ENCODE results near the gene OSBPL10.
"Not testable (repeated sequence)": the region's sequence is repeated elsewhere in the genome, so short reads cannot be mapped to it uniquely, and the experiment has no call there.

OSBPL10 gene

DNA sequence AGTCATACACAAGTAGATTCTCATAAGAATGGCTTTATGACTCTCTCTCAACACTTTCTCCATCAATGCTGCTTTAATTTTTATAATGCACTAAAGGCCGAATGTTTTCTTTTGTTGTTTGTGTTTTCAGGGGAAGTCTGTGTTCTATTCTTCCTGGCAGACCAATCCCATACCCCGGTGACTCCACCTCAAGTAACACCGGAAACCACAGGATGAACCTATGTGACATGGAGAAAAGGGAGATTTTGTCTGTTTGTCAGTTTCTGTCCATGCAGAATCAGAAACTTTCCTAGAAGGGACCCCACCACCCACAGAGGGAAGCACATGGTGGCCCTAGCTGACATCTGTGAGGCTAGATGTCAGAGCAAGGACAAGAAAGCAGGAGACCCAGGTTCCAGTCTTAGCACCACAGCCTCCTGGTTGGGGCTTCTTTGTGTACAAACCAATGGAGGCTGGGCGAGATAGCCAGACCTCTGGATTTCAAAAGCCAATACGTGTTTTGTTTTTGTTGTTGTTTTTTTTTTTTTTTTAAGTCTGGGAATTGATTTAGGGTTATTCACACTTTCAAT is 109.0 kb downstream of the OSBPL10 start (continued):
- TF ChIP-seq, protein P1, sequence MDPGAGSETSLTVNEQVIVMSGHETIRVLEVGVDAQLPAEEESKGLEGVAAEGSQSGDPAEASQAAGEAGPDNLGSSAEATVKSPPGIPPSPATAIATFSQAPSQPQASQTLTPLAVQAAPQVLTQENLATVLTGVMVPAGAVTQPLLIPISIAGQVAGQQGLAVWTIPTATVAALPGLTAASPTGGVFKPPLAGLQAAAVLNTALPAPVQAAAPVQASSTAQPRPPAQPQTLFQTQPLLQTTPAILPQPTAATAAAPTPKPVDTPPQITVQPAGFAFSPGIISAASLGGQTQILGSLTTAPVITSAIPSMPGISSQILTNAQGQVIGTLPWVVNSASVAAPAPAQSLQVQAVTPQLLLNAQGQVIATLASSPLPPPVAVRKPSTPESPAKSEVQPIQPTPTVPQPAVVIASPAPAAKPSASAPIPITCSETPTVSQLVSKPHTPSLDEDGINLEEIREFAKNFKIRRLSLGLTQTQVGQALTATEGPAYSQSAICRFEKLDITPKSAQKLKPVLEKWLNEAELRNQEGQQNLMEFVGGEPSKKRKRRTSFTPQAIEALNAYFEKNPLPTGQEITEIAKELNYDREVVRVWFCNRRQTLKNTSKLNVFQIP (CRISPR knock-in tag; IDR thresholded peaks at IDR 0.05; ENCODE audit: borderline replicate concordance, low read depth), result no peak
- no peak for TF ChIP-seq ARNTL (CRISPR knock-in tag; IDR thresholded peaks at IDR 0.05; ENCODE audit: borderline replicate concordance, low read depth)
- TF ChIP-seq, protein P2, sequence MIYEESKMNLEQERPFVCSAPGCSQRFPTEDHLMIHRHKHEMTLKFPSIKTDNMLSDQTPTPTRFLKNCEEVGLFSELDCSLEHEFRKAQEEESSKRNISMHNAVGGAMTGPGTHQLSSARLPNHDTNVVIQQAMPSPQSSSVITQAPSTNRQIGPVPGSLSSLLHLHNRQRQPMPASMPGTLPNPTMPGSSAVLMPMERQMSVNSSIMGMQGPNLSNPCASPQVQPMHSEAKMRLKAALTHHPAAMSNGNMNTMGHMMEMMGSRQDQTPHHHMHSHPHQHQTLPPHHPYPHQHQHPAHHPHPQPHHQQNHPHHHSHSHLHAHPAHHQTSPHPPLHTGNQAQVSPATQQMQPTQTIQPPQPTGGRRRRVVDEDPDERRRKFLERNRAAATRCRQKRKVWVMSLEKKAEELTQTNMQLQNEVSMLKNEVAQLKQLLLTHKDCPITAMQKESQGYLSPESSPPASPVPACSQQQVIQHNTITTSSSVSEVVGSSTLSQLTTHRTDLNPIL (CRISPR knock-in tag; IDR thresholded peaks at IDR 0.05; ENCODE audit: low read depth), result no peak

DNA sequence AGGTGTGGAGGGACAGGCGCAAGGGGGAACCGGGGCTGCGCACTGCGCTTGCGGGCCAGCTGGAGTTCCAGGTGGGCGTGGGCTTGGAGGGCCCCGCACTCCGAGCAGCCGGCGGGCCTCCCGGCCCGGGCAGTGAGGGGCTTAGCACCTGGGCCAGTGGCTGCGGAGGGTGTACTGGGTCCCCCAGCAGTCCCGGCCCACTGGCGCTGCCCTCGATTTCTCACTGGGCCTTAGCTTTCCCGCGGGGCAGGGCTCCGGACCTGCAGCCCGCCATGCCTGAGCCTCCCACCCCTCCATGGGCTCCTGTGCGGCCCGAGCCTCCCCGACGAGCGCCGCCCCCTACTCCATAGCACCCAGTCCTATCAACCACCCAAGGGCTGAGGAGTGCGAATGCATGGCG is 111.0 kb downstream of the OSBPL10 start:
- ATAC-seq, result not testable (repeated sequence)

DNA sequence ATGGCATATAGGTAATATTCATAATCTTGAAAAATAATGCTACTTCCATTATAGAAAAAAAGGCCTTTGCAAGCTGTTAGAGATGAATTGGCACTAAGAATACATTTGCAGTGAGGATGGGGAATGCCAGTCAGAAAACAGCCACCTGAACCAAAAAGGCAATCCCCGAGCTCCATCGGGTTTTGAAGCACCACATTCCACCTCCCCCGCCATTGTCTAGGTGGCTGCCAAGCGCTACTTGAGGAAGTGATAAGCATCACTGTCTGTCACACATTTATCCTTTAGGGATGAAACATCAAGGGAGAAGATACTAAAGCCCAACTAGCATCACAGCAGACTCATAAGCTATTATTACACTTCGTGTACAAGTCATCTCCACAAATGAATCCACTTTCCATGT is 112.8 kb downstream of the OSBPL10 start:
- TF ChIP-seq, protein P2 (CRISPR knock-in tag; IDR thresholded peaks at IDR 0.05; ENCODE audit: low read depth), result no peak
- TF ChIP-seq RARB (CRISPR knock-in tag; IDR thresholded peaks at IDR 0.05) (no peak), ZNF70 (CRISPR knock-in tag; IDR thresholded peaks at IDR 0.05) (no peak), CSDC2 (CRISPR knock-in tag; IDR thresholded peaks at IDR 0.05) (no peak), ARNTL (CRISPR knock-in tag; IDR thresholded peaks at IDR 0.05; ENCODE audit: borderline replicate concordance, low read depth) (no peak), BACH2 (CRISPR knock-in tag; IDR thresholded peaks at IDR 0.05; ENCODE audit: borderline replicate concordance) (no peak), ESRRG (CRISPR knock-in tag; IDR thresholded peaks at IDR 0.05) (no peak), TOX (CRISPR knock-in tag; IDR thresholded peaks at IDR 0.05; ENCODE audit: borderline replicate concordance) (no peak), GLIS3 (CRISPR knock-in tag; IDR thresholded peaks at IDR 0.05) (no peak), ZFP30 (CRISPR knock-in tag; IDR thresholded peaks at IDR 0.05) (no peak)
- TF ChIP-seq, protein P3, sequence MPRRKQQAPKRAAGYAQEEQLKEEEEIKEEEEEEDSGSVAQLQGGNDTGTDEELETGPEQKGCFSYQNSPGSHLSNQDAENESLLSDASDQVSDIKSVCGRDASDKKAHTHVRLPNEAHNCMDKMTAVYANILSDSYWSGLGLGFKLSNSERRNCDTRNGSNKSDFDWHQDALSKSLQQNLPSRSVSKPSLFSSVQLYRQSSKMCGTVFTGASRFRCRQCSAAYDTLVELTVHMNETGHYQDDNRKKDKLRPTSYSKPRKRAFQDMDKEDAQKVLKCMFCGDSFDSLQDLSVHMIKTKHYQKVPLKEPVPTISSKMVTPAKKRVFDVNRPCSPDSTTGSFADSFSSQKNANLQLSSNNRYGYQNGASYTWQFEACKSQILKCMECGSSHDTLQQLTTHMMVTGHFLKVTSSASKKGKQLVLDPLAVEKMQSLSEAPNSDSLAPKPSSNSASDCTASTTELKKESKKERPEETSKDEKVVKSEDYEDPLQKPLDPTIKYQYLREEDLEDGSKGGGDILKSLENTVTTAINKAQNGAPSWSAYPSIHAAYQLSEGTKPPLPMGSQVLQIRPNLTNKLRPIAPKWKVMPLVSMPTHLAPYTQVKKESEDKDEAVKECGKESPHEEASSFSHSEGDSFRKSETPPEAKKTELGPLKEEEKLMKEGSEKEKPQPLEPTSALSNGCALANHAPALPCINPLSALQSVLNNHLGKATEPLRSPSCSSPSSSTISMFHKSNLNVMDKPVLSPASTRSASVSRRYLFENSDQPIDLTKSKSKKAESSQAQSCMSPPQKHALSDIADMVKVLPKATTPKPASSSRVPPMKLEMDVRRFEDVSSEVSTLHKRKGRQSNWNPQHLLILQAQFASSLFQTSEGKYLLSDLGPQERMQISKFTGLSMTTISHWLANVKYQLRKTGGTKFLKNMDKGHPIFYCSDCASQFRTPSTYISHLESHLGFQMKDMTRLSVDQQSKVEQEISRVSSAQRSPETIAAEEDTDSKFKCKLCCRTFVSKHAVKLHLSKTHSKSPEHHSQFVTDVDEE (CRISPR knock-in tag; IDR thresholded peaks at IDR 0.05), result no peak
- TF ChIP-seq, protein P4, sequence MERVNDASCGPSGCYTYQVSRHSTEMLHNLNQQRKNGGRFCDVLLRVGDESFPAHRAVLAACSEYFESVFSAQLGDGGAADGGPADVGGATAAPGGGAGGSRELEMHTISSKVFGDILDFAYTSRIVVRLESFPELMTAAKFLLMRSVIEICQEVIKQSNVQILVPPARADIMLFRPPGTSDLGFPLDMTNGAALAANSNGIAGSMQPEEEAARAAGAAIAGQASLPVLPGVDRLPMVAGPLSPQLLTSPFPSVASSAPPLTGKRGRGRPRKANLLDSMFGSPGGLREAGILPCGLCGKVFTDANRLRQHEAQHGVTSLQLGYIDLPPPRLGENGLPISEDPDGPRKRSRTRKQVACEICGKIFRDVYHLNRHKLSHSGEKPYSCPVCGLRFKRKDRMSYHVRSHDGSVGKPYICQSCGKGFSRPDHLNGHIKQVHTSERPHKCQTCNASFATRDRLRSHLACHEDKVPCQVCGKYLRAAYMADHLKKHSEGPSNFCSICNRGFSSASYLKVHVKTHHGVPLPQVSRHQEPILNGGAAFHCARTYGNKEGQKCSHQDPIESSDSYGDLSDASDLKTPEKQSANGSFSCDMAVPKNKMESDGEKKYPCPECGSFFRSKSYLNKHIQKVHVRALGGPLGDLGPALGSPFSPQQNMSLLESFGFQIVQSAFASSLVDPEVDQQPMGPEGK (CRISPR knock-in tag; IDR thresholded peaks at IDR 0.05; ENCODE audit: borderline replicate concordance), result no peak
- TF ChIP-seq, protein P5, sequence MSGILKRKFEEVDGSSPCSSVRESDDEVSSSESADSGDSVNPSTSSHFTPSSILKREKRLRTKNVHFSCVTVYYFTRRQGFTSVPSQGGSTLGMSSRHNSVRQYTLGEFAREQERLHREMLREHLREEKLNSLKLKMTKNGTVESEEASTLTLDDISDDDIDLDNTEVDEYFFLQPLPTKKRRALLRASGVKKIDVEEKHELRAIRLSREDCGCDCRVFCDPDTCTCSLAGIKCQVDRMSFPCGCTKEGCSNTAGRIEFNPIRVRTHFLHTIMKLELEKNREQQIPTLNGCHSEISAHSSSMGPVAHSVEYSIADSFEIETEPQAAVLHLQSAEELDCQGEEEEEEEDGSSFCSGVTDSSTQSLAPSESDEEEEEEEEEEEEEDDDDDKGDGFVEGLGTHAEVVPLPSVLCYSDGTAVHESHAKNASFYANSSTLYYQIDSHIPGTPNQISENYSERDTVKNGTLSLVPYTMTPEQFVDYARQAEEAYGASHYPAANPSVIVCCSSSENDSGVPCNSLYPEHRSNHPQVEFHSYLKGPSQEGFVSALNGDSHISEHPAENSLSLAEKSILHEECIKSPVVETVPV (CRISPR knock-in tag; IDR thresholded peaks at IDR 0.05), result no peak
- TF ChIP-seq, protein P1 (CRISPR knock-in tag; IDR thresholded peaks at IDR 0.05; ENCODE audit: borderline replicate concordance, low read depth), result no peak
- no peak for ATAC-seq

Measured in SK-N-SH treated with all-trans-retinoic acid at 6 μM for 48 hours (cell line).